ENCODE data around the gene SPEG.
A peak's percentile ranks its signal among the peaks of the same experiment; 100 is the strongest.

Gene SPEG

DNA sequence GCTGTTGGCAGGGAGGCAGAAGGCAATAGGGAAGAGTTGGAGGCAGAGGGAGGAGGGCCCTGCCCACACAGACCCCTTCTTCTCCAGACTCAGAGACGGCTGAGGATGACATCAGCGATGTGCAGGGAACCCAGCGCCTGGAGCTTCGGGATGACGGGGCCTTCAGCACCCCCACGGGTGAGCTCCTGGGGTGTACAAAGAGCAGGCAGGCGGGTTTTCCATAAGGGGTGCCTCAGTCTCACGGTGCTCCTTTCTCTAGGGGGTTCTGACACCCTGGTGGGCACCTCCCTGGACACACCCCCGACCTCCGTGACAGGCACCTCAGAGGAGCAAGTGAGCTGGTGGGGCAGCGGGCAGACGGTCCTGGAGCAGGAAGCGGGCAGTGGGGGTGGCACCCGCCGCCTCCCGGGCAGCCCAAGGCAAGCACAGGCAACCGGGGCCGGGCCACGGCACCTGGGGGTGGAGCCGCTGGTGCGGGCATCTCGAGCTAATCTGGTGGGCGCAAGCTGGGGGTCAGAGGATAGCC lies 10.0 kb downstream of the SPEG start:
- DNase-seq: no peak

DNA sequence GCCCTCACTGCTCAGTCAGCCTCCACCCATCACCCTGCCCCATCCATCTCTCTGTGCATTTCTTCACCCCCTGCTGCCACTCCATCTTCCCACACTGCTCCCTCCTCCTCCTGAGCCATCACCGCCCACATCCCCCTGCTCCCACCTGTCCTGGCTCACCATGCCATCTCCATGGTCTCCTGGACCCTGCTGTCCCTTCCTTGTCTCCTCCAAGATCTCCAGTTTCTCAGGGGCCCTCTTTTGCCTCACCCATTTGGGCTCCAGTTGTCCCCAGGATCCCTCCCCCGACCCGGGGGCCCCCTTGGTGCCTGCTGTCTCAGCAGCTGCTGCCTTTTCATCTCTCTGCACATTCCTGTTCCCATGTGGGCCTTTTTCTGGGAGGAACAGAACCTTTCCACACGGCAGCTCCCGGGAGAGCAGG lies 10.6 kb downstream of the SPEG start:
- no peak for DNase-seq

DNA sequence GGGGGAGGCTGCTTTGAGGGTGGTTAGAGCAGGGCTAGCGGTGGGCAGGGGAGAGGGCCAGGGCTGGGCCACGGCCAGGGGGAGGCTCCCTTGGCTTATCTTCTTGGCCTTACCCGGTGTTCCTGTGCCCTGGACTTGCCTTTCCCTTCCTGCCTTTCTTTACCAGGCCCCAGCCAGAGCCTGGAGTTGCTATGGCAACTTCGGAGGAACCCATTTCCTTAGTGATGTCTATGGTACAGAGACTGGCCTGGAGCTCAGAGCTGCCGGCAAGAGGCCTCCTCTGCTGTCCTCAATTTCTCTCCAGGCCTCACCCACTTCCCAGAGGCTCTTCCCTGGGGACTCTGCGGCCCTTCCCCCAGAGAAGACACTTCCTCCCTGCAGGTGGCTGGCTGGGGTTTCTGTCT lies 11.5 kb downstream of the SPEG start:
- DNase-seq: no peak

DNA sequence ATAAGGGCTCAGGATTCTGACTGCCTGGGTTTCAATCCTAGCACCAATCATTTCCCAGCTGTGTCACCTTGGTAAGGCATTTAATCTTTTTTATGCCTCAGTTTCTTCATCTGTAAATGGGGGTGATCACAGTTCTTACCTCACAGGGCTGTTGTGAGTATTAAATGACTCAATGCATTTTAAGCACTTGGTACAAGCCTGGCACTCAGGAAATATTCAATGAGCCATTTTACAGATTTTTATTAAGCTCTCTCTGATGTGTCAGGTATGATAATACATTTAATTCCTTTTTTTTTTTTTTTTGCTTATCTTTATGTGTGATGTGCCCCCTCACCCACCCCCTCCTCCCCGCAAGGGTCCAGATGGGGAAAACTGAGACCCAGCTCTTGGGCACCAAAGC lies 12.0 kb downstream of the SPEG start:
- no peak for DNase-seq

DNA sequence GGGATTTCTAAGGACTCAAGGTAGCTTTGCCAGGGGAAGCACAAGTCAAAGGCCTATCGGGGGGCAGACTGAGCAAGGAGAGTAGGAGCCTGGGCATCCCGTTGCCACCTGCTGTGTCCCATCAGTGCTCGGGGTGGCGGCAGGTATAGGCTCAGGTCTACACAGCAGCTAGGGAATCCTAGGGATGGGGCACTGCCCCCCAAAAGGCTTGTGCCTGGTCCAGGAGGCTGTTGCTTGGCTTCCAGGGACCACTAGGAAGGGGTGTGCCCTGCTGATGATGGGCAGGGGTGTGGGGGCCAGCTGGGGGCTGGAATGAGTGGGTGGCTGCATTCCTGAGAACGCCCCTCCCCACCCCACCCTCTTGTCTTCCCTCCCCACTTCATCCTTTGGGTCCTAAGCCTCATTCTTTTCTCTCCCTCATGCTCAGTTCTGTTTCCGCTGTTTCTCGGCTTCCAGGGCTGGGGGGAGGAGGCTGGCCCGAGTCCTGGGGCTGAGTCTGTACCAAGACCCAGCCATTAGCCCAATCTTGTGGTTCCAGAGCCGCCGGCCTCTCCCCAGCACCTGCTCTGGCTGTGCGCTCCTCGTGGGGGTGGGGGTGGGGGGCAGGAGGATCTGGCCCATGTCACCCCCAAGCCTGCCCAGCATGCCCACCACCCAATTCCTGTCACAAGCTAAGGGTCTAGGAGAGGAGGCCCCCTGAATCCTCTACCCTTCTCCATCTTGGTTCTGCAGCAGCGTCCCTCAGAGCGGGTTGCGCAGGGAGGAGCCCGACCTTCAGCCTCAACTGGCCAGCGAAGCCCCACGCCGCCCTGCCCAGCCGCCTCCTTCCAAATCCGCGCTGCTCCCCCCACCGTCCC lies 12.8 kb downstream of the SPEG start:
- no peak for DNase-seq

DNA sequence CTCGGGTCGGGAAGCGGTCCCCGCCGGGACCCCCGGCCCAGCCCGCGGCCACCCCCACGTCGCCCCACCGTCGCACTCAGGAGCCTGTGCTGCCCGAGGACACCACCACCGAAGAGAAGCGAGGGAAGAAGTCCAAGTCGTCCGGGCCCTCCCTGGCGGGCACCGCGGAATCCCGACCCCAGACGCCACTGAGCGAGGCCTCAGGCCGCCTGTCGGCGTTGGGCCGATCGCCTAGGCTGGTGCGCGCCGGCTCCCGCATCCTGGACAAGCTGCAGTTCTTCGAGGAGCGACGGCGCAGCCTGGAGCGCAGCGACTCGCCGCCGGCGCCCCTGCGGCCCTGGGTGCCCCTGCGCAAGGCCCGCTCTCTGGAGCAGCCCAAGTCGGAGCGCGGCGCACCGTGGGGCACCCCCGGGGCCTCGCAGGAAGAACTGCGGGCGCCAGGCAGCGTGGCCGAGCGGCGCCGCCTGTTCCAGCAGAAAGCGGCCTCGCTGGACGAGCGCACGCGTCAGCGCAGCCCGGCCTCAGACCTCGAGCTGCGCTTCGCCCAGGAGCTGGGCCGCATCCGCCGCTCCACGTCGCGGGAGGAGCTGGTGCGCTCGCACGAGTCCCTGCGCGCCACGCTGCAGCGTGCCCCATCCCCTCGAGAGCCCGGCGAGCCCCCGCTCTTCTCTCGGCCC lies 13.6 kb downstream of the SPEG start:
- DNase-seq: no peak

DNA sequence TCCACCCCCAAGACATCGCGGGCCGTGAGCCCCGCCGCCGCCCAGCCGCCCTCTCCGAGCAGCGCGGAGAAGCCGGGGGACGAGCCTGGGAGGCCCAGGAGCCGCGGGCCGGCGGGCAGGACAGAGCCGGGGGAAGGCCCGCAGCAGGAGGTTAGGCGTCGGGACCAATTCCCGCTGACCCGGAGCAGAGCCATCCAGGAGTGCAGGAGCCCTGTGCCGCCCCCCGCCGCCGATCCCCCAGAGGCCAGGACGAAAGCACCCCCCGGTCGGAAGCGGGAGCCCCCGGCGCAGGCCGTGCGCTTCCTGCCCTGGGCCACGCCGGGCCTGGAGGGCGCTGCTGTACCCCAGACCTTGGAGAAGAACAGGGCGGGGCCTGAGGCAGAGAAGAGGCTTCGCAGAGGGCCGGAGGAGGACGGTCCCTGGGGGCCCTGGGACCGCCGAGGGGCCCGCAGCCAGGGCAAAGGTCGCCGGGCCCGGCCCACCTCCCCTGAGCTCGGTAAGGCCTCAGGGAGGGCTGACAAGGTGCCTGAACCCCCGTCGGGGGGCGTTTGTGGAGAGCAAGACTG lies 14.2 kb downstream of the SPEG start:
- no peak for DNase-seq

DNA sequence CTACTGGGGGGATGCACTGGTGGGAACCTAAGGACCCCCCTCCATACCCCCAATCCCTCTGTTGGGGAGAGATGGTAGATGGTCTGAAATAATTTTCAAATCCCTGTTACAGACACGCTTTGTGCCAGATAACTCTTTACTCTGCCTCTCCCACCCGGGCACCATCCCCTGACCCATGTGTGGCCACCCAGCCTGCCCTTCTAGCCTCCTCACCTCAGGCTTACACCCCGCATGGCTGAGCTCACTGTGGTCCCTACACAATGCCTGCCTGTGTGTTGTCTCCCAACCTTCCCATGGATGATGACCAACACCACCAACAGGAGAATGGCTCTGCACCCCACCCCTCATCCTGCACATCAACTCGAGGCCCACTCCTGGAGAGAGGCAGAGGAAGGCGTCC lies 15.0 kb downstream of the SPEG start:
- no peak for DNase-seq

DNA sequence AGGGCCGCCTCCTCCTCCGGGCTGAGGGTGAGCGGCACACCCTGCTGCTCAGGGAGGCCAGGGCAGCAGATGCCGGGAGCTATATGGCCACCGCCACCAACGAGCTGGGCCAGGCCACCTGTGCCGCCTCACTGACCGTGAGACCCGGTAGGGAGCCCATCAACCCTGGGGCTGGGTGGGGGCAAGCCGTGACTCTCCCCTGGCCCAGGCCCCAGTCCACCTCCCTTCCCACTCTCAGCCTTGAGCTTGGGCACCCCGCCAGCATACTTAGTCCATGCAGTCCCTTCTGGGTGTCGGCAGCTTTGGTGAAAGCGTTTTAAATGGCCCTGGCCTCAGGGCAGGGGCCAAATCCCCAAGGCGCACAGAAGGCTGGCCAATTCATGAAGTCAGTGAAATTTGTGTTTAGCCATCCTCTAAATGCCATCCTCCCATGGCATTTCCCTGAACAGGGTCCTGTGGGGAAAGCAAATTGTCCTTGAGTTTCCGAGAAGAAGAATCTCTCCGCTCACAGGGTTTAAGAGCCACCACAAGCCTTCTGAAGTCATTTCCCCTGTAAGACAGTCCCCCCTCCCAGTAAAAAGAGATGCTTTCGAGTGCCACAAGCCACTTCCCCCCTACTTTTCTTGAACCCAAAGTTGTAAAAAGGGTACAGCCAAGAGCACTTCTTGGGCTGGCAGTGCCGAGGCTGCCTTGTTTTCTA lies 17.2 kb downstream of the SPEG start:
- no peak for DNase-seq

DNA sequence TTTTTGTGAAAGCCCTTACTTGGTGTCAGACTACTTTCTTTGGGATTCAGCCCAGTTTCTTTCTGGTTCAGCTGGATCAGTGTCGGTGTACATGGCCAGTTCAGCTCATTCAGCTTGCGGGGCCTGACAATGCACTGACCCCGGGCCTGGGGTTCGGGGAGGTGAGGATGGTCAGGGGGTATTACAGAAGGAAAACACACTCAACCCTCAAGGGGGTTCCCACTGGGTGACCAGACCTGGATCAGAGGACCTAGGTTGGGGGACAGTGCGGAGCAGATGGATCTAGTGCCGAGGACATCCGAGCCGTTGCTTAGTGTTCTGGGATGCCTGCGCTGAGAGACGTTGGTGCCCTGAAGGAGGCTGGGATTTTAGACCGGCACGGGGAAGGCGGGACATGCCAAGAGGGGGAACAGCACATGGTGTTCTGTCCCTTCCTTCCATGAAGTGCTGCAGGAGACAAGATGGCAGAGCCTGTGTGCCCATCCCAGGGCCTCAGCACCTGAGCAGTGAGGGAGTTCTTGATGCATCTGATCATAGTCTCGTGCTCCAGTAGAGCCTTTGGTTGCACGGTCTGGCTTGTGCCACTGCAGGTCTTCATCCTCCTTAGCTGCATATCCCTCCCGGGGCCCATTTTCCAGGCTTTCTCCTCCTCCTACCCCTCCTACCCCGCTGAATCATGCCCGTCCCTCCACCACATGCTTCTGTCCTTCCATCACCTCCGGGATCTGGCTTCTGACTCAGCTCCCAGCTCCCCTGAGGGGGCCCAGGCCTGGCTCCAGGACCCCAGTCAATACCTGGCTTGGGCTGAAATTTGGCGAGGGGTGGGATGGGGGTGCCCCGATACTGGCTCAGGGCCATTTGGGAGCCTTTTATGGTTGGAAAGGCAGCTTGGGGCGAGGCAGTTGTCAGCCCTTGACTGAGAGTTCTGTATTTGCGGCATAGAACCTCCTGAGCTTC lies 18.0 kb downstream of the SPEG start:
- no peak for DNase-seq

DNA sequence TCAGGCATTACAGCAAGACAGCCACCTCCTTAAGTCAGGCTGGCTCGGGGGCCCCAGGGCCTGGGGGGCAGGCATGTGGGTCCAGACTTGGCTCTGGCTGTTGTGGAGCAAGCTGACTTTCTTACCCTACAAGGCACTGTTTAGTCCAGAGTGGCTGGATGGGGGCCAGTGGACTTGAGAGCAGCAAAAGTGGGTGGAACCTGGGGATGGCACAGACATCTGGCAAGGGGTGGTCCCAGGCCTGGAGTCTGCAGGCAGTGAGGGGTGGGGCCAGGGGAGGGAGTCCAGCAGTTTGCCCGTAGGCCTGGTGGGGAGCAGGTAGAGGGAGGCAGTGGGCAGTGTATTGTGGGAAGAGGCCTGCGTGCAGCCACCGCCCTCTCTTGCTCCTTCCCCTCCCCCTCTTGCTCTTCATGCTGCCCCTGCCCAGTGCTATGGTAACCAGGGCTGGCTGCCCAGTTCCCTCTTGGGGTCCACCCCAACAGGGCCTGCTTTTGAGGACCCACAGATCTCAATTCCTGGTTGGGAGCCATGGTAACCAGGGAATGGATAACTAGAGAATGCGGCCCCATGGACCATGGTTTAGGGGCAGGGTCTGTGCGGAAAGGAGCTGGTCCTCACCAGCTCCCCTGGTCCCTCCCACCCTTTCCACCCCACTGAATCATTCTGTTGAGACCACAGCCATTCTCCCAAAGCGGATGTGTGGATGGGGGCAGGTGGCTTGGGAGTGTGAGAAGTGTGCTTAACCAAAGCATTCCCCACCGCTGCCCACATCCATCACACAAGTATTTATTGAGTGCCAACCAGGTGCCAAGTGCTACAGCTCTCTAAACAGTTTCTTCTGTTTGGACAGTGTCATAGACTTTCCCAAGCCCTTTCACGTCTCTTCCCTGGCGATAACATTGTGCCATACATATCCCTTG lies 19.3 kb downstream of the SPEG start:
- no peak for DNase-seq

DNA sequence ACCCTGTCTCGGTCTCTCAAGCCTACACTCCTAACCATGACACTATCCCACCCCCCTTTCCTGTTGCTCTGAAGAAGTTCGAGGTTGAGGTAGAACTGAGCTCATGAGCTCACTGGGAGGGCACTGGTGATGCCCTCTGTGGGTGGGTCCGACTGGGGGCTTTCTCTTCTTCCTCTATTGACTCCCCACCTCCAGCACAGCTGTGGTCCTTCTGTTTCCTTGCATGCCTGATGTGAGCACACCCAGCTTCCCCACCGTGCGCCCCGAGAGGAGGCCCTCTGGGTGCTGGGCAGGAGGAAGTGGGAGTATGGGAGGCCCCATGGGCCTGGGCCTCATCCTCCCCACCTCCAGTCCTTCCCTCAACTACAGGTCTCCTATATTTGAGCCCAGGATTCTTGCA lies 20.9 kb downstream of the SPEG start:
- no peak for DNase-seq

DNA sequence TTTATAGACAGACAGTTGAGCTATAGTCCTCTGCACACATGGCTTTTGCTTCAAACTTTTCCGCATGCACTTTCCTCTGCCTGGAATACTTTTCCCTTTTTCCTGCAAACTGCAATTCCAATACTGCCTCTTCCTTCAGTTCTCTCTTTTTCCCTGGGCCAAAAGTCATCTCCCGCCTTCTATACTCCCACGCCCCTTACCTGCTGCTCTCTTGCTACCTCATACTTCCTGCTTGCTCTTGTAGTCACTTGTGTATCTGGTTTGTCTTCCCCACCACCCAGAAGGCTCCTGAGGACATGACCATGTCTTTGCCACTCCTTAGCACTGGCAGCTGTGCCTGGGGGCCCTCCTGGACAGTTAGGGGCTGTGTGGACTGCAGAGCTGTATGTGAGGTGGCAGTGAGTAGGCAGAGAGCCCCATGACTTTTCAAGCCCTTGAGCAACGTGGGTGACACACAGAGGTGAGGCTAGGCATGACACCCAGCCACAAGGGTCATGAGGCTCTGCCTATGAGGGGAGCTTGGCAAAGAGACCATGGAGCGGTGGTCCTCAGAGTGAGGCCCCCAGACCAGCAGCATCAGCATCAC lies 23.2 kb downstream of the SPEG start:
- no peak for DNase-seq

DNA sequence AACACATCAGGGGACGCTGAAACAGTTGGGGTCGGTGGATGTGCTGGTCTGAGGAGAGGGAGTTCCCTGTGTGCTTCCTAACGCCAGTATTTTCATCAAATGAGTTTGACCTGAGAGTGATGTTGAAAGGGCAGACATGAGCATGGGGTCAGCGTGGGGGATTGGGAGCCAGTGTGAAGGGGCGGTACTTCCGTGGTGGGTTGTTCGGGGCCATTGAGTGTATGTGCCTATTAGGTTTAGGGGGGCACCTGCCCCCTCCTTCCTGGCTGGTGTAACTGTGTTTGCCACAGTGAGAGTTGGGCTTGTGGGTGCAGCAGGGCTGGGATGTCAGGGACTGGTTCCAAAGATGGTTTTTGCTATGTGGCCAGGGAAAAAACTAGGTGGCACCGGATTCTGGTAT lies 24.4 kb downstream of the SPEG start:
- DNase-seq: no peak

DNA sequence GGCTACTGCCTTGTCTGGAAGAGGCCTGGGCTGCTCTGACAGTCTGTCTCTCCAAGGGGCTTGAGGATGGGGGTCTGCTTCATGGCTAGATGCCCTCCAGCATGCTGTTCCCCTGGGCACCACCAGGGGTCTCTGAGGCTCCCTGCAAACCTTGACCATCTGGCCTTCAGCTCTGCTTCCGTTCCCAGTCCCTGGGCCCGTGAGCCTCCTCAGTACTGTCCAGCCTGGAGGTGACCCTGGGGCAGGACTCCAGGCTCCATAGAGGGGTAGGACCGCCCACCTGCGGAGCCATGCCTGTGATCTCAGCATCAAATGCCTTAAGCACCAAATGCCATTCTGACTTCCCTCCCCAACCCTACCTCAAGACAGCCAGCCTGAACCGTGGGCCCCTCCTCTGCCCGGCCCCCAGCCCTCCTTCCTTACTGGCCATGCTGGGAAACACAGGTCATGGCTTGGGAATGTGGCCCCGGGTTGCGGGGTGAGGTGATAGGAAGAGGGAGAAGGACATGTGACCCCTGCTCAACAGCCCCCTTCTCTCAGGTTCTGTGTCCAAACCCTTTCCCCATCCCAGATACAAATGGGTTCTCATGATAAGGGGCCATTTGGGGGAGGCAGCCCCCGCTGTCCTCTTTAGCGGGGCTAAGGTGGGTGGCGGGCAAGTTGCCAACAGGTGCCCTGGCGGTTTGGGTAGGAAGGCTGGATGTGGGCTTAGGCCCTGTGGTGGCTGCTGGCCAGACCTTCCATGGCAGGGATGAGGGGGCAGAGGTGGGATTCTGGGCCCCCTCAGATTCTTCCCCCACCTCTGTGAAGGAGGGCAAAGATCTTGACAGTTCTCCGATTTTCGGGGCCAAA lies 25.0 kb downstream of the SPEG start:
- peak in 2 of 4 experiments; percentile 6 to 21 for DNase-seq

DNA sequence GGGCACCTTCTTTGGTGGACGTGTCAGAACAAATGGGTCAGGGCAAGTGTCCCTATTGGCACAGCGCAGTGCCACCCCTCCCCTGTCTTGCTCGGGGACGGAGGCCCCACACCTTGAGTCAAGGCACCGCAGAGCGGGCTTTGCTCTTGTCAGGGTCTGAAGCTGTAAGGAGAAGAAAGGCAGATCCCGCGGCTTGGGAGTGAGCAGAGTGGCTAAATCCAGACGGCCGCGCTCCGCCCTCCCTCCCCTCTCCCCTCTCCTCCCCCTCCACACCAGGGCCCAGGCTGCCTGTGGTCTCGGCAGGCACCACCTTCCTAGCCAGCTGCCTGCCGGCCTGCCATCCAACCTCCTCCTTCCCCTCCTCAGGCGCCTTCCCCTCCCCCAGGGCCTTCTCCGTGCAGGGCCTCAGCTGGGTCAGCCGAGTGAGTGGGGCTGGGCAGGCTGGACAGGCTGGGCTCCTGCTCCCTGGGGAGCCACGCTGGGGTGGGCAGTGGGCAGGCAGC lies 25.8 kb downstream of the SPEG start:
- DNase-seq: no peak

DNA sequence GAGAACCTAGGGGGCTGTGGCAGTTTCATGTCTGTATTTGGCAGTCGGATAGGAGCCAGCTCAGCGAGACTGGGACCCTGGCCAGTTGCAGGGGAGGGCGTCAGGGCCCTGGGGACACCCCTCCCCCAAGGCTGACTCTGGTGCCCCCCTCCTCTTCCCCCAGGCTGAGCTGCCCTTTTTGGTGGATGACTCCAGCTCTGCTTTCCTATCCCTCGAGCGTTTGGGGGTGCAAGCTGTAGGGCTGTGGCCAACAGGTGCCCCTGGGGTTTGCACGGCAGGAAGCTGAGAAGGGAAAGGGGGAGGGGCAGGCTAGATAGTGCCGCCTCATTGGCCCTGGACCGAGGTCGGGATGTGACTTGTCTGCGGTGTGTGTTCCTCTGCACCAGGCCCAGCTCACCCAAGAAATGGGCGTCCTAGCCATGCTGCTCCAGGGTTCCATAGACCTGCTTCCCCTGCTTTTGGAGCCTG lies 26.4 kb downstream of the SPEG start:
- DNase-seq: no peak

DNA sequence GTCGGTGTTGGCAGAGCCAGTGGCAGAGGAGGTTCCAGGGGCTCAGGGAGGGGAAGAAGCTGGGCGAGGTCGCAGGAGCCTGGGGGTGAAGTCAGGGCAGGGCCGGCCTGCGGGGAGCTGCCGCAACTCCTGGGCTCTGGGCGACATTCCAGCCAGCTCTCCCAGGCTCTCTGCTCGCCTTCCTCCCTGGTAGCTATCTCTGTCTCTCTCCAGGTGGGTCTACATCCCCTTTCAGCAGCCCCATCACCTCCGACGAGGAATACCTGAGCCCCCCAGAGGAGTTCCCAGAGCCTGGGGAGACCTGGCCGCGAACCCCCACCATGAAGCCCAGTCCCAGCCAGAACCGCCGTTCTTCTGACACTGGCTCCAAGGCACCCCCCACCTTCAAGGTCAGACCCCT lies 27.0 kb downstream of the SPEG start:
- DNase-seq: no peak

DNA sequence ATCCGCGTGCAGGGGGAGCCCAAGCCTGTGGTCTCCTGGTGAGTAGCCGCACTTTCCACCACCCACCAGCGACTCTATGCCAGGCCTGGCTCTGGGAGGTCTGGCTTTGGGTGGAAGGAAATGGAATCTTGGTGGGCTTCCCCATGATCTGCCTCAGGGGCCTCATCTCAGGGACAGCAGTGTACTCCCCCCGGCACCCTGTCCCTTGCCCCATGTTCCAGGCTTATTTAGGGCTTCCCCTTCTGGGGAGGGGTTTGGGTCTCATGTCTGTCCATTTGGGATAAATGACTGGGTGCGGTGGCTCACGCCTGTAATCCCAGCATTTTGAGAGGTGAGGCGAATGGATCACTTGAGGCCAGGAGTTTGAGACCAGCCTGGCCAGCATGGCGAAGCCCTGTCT lies 27.7 kb downstream of the SPEG start:
- no peak for DNase-seq
